GM18909 (cell line): ENCODE data around the gene ERC2.
"Not testable (repeated sequence)": the region's sequence is repeated elsewhere in the genome, so short reads cannot be mapped to it uniquely, and the experiment has no call there.

ENCODE experiments used
- ATAC-seq: cut with Tn5 transposase; IDR thresholded peaks from one replicate; pipeline ENCODE4 v1.9.1; 2021; ENCODE audit warnings: mild to moderate bottlenecking; ENCODE audit not compliant: unreplicated experiment, poor library complexity

ERC2 gene

DNA sequence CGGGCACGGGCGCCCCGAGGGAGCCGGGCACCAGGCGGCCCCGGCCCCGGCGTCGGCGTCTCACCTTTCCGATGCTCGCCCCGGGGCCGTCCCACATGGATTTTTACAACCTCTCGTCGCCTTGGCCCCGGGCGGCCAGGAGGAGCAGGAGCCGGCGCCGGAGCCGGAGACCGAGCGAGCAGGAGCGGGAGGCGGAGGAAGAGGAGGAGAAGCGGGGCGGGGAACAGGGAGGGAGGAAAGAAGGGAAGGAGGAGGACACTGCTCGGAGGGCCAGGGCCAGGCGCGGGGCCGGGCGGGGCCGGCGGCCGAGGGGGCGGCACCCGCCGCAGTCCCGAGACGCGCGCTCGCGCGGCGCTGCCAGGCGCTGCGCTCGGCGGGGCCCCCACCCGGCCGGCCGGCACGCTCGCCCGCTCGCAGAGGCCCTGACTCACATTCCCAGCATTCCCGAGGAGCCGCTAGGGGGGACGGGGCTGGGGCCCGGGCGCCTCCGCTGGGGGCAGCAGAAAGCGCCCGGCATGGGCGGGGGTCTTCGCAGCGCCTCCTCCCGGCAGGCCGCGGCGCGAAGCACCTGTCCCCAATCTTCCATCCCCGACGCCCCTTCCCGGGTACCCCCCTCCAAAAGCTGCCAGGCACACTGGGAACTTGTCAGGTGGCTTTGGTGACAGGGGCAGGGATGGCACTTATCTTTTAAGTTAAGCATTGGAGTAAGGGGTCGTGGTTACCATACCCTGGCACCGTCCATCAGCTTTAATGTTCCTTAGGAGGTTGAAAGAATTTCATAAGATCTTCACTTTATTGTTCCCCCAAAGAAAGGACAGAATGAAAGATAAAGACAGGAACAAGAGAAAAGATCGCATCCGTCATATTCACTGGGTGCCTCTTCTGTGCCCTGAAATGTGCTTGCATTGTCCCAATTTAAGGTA lies at the start of gene ERC2:
Gene ERC2 (minus strand): TSS at position 284 of the 923 bp plus-strand sequence.
- no peak for ATAC-seq

DNA sequence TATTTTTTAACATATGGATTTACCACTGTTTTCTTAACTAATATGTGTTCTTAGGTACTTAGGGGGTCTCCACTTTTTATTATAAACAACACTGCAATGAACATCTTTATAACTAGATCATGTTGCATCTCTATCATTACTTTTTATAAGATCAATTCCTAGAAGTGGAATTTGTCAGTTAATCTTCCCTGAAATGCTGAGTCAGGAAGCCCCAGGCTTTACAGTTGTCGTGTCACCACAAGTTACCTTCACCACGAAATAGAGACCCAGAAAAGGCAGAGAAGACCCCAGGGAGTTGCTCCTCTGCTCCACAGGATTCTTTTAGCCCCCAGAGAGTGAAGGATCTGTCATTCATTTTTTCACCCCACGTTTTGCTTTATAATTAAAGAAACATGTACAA lies 34.5 kb upstream of the ERC2 start:
- ATAC-seq: no peak

DNA sequence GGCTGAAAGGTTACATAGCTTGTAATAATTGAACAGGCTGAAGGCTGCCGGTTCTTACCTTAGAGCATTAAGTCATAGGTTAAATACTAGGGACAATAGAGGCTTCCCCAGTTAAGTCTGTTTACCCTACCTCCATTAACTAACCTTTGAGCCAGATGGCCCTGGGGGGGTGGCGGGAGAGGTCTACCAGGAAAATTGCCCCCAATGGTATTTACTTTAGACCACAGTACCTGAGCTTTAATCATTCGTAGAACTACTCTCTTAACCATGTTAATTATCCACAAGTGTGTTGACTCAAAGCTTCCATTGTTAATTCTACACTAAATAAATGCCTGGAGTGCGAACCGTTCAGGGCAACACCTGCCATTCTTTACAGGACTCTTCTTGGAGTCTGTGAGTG lies 28.1 kb upstream of the ERC2 start:
- not testable (repeated sequence) for ATAC-seq

DNA sequence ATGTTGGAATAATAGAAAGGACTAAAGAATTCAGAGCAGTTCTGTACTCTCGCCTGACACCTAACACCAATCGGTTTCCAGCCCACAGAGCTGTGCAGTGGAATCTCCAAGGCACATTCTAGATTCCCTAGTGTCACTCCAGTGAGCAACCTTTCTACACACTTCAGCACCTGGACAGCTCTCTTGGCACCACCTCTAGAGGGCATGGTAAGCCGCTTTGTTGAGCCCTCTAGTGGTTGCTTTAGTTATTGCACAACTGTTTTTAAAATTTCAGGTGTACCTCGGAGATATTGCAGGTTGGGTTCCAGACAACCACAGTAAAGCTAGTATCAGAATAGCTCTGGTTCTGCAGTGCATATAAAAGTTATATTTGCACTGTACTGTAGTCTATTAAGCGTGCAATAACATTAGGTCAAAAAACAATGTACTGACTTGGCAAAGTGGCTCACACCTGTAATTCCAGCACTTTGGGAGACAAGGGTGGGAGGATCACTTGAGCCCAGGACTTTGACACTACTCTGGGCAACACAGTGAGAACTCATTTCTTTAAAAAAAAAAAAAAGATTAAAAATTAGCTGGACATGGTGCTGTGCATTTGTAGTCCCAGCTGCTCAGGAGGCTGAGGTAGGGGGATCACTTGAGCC lies 26.5 kb upstream of the ERC2 start:
- peak; percentile 81 for ATAC-seq

DNA sequence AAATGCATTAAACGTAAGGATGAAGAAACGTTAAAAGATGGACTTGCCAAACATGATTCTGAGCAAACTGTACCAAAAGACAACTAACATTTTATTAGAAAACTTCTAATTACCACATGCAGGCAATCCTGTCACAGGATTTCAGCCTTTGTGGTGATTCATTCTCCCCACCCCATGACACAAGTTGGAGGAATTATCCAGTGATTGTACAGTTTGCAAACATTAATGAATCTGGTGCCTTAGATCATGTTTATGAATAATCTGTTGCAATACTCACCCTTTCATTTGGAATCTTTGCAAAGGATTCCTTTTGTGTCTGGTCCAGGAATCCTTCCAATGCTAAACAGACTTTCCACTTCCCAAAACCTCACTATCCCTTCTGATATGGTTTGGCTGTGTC lies 23.3 kb upstream of the ERC2 start:
- no peak for ATAC-seq

DNA sequence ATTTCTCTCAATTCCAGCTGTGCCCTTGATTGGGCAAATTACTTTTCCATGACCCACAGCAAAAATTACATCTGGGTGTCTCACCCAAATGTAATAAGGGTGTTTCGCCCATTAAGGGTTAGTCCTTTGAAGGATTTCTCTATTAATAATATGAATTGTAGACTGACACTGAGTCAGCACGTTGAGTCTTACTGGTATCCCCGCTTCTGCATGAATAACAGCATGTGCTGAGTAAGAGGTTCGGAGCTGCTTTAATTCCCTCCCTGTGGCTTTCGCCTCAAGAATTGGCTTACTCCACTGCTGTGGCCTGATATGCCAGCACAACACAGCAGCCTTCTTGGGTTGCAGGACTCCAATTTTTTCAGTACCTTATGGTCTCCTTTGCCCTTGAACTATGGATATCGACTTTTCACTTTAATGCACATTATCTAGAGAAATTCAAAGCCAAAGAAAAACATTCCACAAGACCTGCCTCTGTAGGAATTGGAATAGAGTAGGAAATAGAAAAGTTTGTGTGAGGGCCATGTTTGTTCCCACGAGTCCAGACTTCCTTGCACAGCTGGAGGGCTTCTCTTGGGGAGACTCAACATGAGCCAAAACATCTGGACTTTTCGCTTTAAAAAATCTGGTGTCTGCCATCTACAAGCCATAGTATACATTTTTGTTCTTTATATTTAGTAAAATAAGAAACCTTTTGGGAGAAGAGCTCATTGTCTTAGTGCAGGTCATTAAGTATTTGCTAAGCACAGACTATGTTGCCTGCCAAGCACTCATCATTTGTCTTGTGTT lies 20.7 kb upstream of the ERC2 start:
- no peak for ATAC-seq

DNA sequence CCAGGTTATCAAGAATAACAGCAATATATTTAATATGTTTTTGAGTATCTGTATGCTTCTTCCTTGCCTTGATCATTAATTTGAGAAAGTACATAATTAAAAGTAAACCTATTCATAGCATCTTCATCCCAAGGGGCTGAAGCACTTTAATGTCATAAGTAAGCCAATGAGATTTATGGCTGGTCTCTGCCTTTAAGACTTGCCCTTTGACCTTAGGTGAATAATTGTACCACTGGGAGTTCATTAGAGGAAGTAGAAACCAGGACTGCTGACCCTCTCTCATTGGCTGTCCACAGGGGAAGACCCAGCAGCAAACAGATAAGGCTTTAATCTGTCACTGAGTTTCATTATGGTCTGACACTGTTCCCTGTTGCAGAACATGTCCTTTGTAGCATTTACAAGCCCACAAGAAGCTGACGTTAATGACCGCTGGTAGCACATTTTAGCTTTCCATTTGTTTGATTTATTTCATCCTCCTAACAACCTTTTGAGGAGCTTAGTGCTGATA lies 16.3 kb upstream of the ERC2 start:
- ATAC-seq: no peak

DNA sequence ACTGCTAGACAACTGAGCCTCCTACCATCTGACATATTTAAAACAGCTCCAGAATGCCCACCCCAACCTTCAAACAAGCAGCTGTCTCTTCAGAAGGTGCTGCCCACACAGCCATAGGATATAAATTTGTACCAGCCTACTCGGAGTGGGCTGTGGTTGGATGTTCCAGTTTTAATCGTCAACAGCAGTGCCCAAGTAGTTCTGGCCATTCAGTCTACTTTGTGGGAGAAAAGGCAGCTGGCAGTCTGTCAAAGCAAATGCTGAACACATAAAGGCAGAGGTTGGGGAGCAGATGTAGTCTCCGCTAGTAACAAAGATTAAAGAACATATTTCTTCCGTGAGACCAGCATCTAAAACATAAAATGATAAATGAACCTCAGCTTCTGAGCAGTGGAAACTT lies 15.9 kb upstream of the ERC2 start:
- no peak for ATAC-seq

DNA sequence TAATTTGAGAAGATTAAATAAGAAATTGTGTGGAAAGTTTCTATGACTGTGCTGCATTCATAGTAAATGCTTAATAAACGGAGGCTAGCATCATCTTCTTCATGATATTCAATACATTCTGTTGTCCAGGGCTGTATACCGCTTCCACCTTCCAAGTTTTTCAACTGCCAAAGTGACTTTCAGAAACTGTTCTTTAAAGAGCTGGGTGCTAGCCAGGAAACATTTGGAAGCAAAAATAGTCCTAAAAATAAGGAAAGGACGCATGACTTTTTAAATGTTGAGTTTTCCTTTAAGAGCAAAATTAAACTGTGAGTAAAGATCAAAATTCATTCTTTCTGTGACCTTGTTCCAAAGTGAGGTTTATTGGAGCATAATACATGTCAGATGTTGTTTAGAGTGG lies 9.4 kb upstream of the ERC2 start:
- ATAC-seq: no peak

DNA sequence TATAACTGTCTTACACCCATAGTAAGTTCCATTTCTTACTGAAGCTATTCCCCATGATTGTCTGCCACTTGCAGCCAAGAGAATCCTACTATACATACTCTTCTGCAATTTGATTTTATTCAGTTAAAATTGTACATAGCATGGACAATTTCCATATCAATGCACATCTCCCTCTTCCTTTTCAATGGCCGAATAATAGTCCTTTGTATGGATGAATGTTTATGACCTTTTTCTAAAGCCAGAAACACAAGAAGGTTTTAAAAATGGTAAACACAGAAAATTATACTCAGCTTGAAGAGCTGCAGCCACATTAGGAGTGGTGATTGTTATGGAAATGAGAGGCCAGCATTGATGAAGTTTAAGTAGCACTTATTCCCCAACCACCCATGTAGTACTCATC lies 8.5 kb upstream of the ERC2 start:
- no peak for ATAC-seq

DNA sequence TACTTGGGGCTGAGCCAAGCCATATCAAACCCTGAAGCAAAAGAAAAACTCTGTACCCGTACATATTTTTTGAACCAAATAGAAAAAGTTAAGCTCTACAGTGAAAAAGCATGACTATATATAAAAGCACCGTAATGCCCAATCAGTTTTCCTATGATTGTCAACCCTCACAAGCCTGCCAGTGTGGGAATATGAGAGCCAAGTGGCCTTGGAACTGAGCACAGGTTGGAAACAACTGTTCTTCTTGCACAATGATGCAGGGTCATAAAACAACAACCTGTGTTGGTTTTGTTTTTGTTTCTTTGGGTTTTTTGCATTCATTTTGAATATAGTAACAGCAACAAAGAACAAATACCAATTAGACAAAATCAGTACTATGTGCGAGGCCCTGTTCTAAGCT lies 3.5 kb upstream of the ERC2 start:
- ATAC-seq: no peak

DNA sequence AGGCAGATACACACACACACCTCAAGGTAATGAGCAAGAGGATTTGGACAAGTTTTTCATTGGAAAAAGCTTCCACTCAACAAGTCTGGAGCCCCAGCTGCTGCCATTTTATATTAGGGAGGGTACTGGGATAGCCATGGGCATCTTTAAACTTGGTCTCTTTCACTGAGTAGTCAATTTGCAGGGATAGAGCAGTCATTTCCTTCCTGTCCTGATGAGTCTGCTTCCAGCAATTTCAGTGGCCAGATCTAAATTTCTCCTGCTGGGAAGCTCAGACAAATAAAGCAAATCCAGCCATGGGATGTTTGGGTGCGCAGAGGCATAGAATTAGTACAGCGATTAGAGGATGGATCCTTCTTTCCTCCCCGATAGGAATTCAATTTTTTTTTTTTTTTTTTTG lies 874 bp upstream of the ERC2 start:
- ATAC-seq: no peak

DNA sequence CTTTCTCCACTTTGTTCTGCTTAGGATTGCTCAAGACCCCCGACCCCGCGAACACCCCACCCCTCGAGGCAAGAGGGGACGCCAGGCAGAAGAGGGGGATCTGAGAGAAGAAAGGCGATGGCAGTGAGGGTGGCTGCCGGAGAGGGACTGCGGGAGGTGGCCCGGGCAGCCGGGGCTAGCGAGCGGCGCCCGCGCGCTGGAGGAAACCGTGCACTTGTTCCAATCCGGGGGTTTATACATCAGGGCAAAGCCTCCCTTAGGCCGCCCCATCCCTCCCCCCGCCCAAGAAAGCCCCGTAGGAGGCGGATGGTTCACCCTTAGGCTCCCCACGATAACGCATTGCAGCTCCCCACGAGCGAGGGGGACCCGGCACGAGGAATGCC lies 475 bp downstream of the ERC2 start:
- ATAC-seq: no peak

DNA sequence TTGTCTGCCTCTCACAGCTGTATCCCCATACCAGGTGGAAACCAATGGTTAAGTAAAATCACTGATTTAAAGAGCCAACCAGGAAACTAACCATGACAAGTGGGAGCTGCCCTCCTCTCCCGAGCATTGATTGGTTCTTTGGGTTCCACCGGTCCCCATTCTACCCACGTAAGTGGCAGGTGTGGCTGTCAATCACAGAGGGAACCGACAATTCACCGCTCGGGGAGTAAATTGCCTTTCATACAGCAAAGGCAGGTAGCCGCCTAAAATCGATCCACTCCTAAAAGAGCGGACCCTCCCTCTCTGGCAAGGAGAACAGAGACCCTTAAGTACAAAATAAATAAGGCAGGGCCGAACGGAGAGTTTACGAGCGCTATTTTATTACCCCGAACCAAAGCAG lies 1.2 kb downstream of the ERC2 start:
- ATAC-seq: no peak

DNA sequence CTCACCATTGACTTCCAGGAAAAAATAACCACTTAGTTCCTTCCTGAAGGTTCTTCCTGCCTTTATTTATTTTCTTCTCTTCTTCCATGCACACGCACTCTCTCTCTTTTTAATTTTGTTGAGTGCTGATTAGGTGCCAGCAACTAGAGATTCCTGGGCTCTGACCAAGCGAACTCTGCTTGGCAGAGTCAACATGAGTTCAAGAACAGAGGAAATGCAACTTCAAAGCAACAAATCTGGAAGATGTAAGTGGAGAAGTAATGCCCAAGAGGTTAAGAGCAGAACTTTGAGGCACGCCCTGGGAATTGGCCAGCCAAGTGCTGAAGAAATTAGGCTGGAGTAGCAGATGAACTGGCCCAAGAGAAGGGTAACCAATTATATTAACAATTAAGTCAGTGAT lies 8.5 kb downstream of the ERC2 start:
- ATAC-seq: no peak

DNA sequence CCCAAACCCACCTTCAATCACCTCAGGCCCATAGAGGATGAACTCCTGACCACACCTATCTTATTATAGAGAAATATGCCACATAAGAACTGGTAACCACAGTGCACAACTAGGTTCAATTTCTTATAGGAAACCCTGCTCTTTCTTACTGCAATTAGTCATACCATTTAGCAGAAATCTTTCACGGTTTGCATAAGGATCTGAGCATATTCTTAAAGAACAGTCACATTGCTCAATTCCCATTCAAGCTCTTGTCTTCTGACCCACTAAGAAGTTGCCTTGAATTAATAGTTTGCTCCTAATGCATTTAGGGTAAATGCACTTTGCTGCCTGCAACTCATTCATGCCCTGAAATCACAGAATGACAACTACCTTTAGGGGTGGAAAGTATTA lies 9.2 kb downstream of the ERC2 start:
- ATAC-seq: no peak

DNA sequence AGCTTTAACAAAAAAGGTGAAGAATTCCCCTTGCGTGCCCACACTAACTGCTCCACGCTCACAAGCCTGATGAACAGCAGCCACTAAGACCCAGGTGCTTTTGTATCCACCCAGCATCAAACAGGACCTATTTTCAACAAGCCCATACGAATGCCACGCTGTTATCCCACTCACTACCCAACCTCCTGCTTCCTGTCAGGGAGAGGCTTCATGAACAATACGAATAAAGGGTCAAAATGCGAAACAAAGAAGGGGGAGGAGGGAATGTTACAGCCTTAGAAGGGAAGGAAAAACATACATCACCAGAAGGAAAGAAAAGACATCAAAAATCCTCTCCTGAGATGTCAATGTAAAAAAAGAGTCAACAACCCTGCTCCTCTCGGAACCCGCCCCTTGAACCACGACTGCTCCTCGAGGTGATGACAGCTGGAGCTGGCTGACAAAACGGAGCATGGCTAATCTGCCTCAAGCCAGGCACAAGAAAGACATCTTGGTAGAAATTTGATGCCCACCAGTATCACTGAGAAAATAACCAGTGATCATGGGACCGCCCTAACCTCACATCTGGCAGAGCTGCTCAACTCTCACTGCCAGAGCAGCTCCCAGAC lies 9.7 kb downstream of the ERC2 start:
- ATAC-seq: no peak

DNA sequence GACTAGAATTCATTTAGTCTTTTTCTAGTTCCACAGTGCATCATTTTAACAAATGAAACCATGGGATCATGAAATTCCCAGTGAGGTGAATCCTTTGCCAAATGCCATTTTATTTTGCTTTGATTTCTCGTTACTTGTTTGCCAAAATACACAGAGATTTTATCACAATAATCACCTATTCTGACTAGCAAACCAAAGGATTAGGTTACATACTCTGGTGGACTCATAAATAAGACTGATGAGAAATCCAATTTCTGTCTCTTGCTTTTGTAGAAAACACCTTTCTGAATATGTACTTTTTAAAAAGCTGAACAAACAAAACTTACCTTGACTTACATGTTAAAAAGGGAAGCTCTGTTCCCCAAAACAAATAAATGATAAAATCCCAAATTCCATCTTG lies 12.2 kb downstream of the ERC2 start:
- no peak for ATAC-seq

DNA sequence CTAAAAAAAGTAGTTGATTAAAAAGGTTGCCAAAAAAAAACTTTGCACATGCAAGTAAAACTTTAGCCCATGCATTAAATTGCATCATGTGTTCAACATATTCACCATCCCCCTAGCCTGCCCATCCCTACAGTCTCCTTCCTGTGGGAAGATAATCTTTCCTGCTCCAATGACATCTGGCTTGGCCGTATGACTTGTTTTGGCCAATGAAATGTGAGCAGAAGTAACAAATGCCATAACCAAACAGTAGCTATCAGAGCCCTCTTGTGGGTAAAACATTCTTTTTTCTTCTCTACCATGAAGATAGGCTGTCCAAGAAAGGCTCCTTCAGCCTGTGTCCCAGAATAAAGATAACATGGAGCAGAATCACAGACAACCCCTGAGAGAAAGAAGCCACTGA lies 15.3 kb downstream of the ERC2 start:
- ATAC-seq: no peak

DNA sequence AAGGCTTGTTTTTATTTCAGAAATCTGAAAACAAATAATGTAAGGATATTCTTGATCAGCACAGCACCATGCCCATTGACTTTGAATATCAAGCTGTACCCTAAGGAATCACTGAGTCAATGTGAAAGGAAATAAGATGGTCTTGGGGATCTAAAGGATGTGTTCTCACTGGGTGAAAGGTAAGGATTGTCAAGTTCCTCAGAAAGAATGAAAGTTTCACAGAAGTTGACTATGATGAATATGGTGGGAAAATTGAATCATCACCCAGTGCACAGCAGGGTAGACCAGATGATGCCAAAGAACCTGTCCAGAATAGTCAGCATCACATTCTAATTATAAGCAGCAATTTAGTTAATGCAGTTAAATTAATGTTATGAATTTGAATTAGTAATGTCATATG lies 16.2 kb downstream of the ERC2 start:
- no peak for ATAC-seq

DNA sequence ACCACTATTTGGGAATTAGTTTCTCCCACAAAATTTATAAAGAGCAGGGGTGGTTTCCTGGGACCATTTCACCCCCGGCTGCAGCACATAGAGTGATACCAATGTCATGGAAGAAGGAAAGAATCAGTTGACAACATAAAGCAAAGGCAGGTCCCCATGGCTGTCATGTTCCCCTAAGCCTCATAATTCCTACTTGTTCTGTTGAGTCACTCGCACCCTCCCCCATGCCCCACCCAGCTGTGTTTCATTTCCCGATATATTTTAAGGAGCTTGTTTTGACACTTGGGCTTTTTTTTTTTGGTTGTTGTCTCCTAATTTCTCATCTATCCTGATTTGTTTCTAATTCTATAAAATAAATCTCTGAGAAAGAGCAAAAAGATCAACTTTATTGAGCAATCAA lies 24.9 kb downstream of the ERC2 start:
- ATAC-seq: no peak
